HS-5 (cell line): Measurements from ENCODE around the gene HLCS.

Source experiments
- DNase-seq: peaks from one replicate; pipeline ENCODE4 v3.0.0-alpha.2; 2012; ENCODE audit warnings: low read depth

Gene HLCS

GRCh38 chr21:36985751-36986594, 19.5 kb upstream of the HLCS start:
- no peak for DNase-seq

- no peak for DNase-seq
Observed at GRCh38 chr21:36981977-36982700, 15.7 kb upstream of the HLCS start.

GRCh38 chr21:36981049-36981391, 14.6 kb upstream of the HLCS start:
- no peak for DNase-seq

- no peak for DNase-seq
Observed at GRCh38 chr21:36980280-36981048, 14.0 kb upstream of the HLCS start.

- DNase-seq, result peak; percentile 40
Observed at GRCh38 chr21:36976882-36977651, 10.6 kb upstream of the HLCS start.

- no peak for DNase-seq
Observed at GRCh38 chr21:36976228-36976861, 9.9 kb upstream of the HLCS start.

GRCh38 chr21:36974851-36975192, 8.4 kb upstream of the HLCS start:
- DNase-seq, result no peak

- DNase-seq, result no peak
Observed at GRCh38 chr21:36973986-36974850, 7.7 kb upstream of the HLCS start.

- no peak for DNase-seq
Observed at GRCh38 chr21:36968976-36969375, 2.5 kb upstream of the HLCS start.

- no peak for DNase-seq
Observed at GRCh38 chr21:36968414-36968813, 1.9 kb upstream of the HLCS start.

GRCh38 chr21:36966821-36967768, 626 bp upstream of the HLCS start:
- no peak for DNase-seq

GRCh38 chr21:36965720-36966065, 776 bp downstream of the HLCS start:
- no peak for DNase-seq

- no peak for DNase-seq
Observed at GRCh38 chr21:36964827-36965719, 1.4 kb downstream of the HLCS start.

- DNase-seq, result no peak
Observed at GRCh38 chr21:36964398-36964797, 2.1 kb downstream of the HLCS start.

- no peak for DNase-seq
Observed at GRCh38 chr21:36962098-36962780, 4.2 kb downstream of the HLCS start.

GRCh38 chr21:36960676-36961284, 5.7 kb downstream of the HLCS start:
- DNase-seq, result no peak

- DNase-seq, result no peak
Observed at GRCh38 chr21:36959020-36959835, 7.2 kb downstream of the HLCS start.
